Activated CD4-positive, alpha-beta T cell treated with anti-CD3 and anti-CD28 coated beads, Interleukin-2, Interleukin-4, amounts not matched to agents 100 ng/mL and 50 ng/mL, durations not matched to agents 16 hours and 8 hours (primary cell): ENCODE data around the gene CDH24.
"Not testable (repeated sequence)": the region's sequence is repeated elsewhere in the genome, so short reads cannot be mapped to it uniquely, and the experiment has no call there.

ENCODE experiments used
- DNase-seq: peaks from one replicate; pipeline ENCODE4 v3.0.0-alpha.2; 2020; ENCODE audit warnings: low spot score

CDH24 gene

GRCh38 chr14:23020143-23021128 lies 36.9 kb downstream of the CDH24 start:
- DNase-seq: no peak

GRCh38 chr14:23018107-23018506 lies 39.2 kb downstream of the CDH24 start:
- DNase-seq: no peak

- DNase-seq: no peak
Measured at GRCh38 chr14:23017091-23017490, 40.2 kb downstream of the CDH24 start.

- no peak for DNase-seq
Measured at GRCh38 chr14:23015618-23016017, 41.7 kb downstream of the CDH24 start.

GRCh38 chr14:23013749-23014054 lies 43.6 kb downstream of the CDH24 start:
- not testable (repeated sequence) for DNase-seq

GRCh38 chr14:23013054-23013748 lies 44.1 kb downstream of the CDH24 start:
- no peak for DNase-seq

- peak; percentile 83 for DNase-seq
Measured at GRCh38 chr14:23009939-23010726, 47.2 kb downstream of the CDH24 start, which contains the start of gene C14orf93. TSS of gene C14orf93 (minus strand) at chr14:23010143. CDS start at chr14:22999023, 11,120 bp downstream.

- no peak for DNase-seq
Measured at GRCh38 chr14:23009483-23009938, 47.8 kb downstream of the CDH24 start.

- no peak for DNase-seq
Measured at GRCh38 chr14:23008831-23009230, 48.5 kb downstream of the CDH24 start.

- peak; percentile 99 for DNase-seq
Measured at GRCh38 chr14:23006544-23007419, 50.5 kb downstream of the CDH24 start.

- DNase-seq: no peak
Measured at GRCh38 chr14:23006188-23006534, 51.2 kb downstream of the CDH24 start.

GRCh38 chr14:23005451-23006187 lies 51.7 kb downstream of the CDH24 start:
- no peak for DNase-seq

- not testable (repeated sequence) for DNase-seq
Measured at GRCh38 chr14:23004274-23004673, 53.0 kb downstream of the CDH24 start.

GRCh38 chr14:23002592-23002991 lies 54.7 kb downstream of the CDH24 start:
- no peak for DNase-seq

- DNase-seq: no peak
Measured at GRCh38 chr14:23000860-23001259, 56.5 kb downstream of the CDH24 start.

GRCh38 chr14:22998329-22999012 lies 58.8 kb downstream of the CDH24 start:
- no peak for DNase-seq

GRCh38 chr14:22997676-22998323 lies 59.5 kb downstream of the CDH24 start:
- DNase-seq: no peak
